DMS153 treated with DMSO at 0.1 percent for 48 hours (cell line): Measurements from ENCODE around the gene KHNYN.

Experiments
- DNase-seq: peaks from one replicate; lab custom pipeline; 2025; ENCODE audit not compliant: unreplicated experiment; lab: John Stamatoyannopoulos, UW

The KHNYN gene

DNA sequence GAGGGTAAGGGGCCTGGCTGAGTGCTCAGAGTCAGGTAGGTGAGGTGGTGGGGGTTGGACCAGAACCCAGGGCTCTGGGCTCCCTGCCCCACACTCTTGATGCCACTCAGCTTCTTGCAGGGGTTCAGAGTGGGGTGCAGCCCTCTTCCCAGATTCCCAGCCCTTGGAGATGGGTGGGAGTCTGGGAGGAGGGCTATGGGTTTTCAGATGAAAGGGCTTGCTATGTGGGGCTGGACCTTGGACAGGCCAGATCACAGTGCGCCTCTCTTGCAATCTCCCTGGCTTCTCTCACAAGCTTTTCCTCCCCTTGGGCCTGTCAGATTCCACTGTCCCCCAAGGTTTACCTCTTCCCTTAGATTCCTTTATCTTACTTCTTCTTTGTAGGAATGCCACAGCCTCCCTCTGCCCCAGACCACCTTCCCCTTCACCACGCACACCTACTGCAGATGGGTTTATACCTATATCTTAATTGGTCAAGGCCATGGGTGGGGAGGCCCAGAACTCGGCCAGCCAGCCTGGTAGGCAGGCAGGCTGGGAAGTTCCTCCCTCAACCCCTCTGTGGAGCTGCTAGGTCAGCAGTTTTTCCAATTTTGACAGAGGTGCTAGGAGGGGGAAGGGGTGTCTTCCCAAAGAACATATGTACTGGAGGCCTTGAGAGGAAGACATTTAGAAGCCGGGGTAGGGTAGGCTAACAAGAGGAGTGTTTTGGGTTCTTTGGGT is 29.6 kb upstream of the KHNYN start:
- no peak for DNase-seq

DNA sequence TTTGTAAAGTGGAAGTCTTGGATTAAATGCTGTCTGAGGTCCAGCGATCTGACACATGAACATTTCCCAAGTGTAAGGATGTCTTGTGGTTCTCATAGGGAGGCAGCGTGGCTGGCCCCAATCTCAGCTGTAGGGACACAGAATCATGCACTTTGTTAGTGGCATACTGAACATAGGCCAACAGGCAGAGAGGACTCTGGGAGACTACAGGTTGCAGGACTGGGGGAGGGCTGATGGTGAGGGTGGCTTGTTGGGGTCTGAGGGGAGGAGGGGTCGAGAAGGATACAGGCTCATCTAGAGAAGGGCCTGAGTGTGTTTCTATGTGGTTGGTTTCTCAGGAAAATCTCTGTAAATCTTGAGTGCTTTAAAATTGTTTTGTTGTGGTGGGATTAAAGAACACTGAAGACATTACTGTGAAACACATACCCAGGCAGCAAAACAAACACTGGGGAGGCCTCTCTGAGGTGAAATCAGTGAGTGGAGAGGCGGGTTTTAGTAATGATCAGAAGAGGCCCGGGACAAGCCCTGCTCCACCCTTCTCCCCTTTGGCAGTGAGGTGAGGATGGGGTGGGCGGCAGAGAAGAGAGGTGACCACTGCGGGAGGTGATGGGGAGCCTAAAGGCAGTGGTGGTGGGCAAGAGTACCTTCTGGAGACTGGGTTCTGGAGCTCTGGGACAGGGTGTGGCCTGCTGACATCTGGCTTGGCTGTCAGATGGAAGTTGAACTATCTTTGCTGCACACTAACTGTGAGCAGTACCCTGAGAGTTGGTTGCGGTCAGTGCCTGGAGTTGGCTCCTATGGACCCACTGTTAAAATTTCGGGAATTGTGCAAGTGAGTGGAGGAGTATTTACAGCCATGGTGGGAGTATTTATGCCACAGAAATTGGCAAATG is 27.7 kb upstream of the KHNYN start:
- DNase-seq, result no peak

DNA sequence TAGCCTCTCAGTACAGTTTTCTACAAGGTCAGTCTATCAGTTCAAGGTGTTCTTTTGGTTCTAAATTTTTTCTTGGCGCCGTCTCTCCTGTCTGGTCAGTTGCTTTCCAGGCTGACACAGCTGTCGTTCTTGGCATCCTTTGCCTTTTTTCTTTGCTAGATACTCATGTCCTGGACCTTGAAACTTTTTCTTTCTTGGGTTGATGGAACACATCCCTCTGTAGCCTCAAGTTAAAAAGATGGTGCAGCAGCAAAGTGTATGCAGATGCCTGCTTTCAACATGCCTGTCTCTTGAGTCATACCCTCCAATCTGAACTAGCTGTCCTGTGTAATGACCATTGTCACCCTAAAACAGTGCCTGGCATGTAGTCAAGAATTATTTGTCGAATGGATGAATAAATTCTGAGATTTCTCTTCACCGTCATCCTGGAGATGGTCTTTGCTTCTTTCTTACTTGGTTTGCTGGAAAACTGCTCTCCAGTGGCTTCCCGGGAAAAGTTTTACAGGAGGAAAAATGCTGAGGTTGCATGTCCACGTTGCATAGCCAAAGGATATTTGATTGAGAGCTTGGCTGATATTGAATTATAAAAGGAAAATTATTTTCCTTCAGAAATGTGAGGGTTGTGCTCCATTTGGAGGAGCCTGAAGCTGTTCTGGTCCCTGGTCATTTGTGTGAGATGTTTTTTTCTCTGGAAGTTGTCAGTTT is 26.3 kb upstream of the KHNYN start:
- DNase-seq, result no peak

DNA sequence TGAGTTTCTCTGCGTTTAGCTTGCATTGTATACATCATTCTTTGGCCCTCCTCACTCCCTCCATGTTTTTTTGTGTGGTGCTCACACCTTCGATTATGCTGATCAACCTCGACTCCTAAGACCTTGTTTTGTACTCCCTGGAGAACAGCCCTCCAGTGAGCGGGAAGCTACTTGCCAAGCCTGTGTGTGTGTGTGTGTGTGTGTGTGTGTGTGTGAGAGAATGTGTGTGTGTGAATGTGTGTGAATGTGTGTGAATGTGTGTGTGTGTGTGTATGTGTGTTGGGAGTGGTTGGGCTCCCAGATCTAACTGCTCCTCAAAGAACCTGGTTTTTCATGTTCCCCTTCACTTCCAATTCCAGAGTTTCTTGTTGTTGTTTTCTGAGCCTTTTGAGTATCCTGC is 24.9 kb upstream of the KHNYN start:
- no peak for DNase-seq

DNA sequence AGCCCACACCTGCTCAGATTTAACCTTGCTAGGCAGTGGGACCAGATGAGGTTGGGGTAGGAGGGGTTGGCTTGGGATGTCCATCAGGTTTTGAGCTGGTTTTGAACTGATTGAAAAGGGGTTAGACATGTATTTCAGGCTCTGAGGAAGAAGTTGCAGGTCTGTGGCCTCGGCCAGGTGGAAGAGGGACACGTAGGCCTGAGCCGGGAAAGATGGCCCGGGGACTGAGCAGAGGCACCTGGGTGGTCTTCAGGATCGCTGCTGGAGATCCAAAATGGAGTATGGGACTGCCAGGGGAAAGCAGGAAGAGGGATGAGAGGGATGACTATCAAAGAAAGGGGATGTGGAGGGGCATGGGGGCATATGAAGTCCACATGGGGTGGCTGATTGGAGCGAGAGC is 23.3 kb upstream of the KHNYN start:
- DNase-seq, result no peak

DNA sequence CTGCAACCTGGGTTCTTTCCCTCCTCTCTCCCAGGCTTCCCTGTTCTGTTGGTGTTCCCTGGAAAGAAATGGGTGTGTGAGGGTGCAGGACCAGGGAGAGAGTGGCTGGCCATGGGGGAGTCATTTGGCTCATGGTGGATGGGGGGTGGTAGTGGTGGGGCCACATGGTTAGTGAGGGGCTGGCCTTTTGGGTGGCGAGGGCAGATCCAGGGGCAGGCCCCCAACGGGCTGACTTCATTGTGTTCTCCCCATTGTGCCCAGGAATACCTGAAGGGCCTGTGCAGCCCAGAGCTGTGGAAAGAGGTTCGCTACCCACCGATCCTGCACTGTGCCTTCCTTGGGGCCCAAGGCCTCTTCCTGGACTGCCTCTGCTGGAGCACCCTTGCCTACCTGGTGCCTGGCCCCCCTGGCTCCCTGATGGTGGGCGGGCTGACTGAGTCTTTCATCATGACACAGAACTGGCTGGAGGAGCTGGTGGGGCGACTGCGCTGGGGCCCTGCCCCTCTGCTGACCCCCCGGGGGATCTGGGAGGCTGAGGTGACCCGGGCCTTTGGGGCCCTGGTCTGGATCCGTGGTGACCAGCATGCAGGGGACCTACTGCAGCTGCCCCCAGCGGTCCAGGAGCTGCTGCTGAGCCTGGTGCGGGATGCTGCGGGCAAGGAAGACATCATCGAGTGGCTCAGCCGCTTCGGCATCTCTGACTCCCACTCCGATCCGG is 22.0 kb upstream of the KHNYN start:
- no peak for DNase-seq

DNA sequence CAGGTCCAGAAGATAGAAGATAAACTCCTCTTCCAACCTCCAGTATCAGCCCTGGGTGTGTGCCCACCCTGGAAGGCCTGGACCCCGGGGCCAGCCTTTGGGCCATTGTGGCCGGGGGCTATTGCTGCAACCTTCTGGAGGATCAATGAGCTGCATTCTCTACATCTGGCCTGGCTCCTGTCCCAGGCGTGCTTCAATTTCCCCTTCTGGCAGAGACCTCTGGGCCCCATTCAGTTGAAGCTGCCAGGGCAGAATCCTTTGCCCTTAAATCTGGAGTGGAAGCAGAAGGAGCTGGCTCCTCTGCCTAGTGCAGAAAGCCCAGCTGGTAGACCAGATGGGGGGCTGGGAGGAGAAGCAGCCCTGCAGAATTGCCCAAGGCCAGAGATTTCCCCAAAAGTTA is 21.0 kb upstream of the KHNYN start:
- DNase-seq, result no peak

DNA sequence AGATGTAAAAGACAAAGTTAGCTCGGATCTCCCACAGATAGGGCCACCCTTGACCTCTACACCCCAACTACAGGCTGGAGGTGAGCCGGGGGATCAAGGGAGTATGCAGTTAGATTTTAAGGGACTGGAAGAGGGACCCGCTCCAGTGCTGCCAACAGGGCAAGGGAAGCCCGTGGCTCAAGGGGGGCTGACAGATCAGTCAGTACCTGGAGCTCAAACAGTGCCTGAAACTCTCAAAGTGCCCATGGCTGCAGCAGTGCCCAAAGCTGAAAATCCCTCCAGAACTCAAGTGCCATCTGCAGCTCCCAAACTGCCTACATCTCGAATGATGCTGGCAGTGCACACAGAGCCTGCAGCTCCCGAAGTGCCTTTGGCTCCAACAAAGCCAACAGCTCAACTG is 20.6 kb upstream of the KHNYN start:
- DNase-seq, result no peak

DNA sequence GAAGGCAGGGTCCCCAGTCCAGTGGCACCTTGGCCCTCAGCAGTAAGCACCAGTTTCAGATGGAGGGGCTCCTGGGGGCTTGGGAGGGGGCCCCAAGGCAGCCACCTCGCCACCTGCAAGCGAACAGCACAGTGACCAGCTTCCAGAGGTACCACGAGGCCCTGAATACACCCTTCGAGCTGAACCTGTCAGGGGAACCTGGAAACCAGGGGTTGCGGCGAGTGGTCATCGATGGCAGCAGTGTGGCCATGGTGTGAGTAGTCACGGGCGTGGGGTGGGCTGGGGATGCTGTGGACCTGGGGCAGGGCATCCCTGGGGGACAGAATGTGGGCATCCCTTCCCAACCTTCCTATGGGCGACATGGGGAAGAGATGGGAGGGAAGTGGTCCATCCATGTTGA is 19.8 kb upstream of the KHNYN start:
- no peak for DNase-seq

DNA sequence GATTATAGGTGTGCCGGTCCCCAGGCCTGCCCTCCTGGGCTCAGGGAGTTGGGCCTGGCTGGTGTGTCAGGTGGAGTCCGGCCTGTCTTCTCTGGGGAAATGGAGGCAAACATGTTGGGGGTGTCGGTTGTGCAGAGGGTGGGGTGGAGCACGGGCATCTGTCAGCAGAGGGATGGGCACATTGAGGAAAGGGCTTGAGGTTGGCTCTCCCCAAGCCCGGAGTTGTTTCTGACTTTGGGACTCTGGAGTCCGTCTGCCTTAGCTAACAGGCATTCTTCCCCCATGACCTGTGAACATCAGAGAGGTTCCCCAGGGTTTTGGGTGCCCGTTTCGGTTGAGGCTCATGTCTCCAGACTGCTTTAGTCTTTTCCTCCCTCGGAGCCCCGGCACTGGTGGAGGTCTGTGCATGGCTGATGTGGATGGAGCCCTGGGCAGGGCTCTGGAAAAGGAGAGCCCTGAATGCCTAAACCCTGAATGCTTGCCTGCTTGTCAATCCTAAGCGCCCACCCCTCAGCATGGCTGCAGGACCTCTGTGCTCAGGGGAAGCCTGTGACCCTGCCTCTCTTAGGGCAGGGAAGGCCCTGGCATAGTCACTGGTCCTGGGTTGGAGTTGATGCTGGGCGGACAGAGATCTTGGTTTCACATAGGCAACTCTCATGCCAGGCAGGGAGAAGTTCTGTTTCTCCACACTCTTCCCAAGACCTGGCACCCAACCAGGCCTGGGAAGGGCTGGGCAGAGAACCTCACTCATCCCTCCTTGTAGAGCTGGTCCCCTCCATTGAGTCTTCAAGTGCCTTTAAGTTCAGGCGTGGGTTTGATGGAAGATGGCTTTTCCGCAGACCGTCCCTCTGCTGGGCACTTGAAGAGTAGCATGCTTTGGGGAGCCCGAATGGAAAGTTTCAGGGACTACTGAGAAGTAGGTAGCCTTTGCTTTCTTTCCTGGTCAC is 18.0 kb upstream of the KHNYN start:
- peak; percentile 19 for DNase-seq

DNA sequence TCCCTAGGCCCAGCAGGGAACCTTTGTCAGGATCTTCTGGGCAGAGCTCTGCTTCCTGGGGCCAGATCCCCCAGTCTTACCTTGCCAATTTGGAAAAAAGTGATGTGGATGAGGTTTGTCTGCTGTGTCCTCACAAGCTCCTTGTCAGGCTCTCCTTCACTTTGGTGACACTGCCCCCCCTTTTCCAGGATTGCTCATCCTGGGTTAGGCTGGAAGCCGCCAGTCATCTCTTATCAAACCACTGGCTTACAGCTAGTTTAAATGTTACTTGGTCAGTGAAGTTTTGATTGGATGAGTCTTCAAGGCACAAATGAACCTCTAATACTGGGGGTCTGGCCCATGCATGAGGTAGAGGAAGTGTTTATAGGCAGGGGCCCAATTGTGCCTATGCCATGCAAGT is 15.7 kb upstream of the KHNYN start:
- DNase-seq, result no peak

DNA sequence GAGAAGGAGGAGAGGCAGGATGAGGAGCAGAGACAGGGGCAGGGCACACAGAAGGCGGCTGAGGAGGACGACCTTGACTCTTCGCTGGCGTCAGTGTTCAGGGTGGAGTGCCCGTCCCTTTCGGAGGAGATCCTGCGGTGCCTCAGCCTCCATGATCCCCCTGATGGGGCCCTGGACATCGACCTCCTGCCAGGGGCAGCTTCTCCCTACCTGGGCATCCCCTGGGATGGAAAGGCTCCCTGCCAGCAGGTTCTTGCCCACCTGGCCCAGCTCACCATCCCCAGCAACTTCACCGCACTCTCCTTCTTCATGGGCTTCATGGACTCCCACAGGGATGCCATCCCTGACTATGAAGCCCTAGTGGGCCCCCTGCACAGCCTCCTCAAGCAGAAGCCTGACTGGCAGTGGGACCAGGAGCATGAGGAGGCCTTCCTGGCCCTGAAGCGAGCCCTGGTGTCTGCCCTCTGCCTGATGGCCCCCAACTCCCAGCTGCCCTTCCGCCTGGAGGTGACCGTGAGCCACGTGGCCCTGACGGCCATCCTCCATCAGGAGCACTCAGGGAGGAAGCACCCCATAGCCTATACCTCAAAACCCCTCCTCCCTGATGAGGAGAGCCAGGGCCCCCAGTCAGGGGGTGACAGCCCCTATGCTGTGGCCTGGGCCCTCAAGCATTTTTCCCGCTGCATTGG is 14.9 kb upstream of the KHNYN start:
- no peak for DNase-seq

DNA sequence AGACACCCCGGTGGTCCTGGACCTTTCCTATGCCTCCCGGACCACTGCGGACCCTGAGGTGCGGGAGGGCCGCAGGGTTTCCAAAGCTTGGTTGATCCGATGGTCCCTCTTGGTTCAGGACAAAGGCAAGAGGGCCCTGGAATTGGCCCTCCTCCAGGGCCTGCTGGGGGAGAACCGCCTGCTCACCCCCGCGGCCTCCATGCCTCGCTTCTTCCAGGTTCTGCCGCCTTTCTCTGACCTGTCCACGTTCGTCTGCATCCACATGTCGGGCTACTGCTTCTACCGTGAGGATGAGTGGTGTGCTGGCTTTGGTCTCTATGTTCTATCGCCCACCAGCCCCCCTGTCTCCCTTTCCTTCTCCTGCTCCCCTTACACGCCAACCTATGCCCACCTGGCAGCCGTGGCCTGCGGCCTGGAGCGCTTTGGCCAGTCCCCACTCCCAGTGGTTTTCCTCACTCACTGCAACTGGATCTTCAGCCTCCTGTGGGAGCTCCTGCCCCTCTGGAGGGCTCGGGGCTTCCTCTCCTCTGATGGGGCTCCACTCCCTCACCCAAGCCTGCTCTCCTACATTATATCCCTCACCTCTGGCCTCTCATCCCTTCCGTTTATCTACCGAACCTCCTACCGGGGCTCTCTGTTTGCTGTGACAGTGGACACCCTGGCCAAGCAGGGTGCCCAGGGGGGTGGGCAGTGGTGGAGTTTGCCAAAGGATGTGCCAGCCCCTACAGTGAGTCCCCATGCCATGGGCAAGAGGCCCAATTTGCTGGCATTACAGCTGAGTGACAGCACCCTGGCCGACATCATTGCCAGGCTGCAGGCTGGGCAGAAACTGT is 14.1 kb upstream of the KHNYN start:
- no peak for DNase-seq

DNA sequence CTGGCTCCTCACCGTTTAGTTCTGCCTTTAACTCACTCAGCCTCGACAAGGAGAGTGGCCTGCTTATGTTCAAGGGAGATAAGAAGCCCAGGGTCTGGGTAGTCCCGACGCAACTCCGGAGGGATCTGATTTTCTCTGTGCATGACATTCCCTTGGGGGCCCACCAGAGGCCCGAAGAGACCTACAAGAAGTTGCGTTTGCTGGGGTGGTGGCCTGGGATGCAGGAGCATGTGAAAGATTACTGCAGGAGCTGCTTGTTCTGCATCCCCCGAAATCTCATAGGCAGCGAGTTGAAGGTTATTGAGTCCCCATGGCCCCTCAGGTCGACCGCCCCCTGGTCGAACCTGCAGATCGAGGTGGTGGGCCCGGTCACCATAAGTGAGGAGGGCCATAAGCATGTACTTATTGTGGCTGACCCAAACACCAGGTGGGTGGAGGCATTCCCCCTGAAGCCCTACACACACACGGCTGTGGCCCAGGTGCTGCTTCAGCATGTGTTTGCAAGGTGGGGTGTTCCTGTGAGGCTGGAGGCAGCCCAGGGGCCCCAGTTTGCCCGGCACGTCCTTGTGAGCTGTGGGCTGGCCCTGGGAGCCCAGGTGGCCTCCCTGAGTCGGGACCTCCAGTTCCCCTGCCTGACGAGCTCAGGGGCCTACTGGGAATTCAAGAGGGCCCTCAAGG is 13.4 kb upstream of the KHNYN start:
- no peak for DNase-seq

DNA sequence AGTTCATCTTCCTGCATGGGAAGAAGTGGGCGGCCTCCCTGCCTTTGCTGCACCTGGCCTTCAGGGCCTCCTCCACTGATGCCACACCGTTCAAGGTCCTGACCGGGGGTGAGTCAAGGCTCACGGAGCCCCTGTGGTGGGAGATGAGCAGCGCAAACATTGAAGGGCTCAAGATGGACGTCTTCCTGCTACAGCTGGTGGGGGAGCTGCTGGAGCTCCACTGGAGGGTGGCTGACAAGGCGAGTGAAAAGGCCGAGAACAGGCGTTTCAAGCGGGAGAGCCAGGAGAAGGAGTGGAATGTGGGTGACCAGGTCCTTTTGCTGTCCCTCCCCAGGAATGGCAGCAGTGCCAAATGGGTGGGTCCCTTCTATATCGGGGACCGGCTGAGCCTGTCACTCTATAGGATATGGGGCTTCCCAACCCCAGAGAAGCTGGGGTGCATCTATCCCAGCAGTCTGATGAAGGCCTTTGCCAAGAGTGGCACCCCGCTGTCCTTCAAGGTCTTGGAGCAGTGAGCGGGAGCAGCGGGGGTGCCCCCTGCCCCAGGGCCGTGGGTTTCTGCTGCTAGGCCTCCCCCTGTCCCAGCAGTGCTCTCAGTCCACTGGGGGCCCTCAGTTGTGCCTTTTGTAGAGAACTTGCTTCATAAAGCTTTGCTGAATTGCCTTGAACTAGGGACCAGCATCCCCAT is 12.7 kb upstream of the KHNYN start:
- DNase-seq, result no peak

DNA sequence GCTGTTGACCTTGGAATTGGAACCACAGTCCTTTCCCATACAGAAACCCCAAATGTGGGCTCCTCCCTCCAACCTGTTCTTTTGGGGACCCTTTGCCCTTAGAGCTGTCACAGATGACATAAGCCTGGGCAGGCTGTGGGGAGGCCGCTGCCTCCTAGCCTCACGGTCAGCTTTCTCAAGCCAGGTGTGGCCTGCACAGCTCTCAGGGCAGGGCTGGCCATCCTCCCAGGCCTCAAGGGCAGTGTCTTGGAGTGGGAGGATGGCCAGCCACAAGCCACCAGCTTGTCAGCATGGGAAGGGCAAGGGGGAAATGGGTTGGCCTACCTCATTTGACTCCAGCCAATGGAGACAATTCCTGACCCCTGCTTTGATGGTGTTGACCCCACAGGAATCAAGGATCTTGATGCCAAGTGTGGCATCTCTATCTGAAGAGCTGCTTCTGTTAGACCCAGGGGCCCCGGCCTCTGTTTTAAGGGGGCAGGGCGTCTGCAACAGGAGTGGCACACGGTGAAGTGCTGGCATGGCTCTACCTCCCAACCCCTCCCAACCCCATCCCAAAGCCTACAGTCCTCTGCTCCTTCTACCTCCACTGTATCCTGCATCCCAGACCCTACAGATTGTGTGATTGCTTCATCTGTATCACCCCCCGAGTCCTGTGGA is 11.8 kb upstream of the KHNYN start:
- DNase-seq, result no peak

DNA sequence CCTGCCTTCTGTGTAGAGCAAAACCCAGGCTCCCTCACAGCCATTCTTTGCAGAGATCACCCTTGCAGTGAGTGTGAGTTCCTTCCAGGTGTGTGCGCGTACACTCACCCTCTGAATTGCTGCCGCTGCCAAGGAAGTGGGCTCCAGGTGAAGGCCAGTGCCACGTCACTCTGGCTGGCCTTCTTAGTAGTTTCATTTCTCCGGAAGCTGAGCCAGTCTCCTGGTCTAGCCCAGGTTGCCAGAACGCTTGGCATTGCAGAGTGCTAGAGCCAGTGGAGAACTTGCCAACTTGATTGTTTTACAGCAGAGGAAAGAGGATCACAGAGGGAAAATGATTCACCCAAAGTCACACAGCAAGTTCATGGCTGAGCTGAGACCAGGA is 11.3 kb upstream of the KHNYN start:
- no peak for DNase-seq
